Central memory CD4-positive, alpha-beta T cell (primary cell): ENCODE results near the gene RARS1.

Source experiments
- DNase-seq: peaks from one replicate; pipeline ENCODE4 v3.0.0; 2022

Gene RARS1

DNA sequence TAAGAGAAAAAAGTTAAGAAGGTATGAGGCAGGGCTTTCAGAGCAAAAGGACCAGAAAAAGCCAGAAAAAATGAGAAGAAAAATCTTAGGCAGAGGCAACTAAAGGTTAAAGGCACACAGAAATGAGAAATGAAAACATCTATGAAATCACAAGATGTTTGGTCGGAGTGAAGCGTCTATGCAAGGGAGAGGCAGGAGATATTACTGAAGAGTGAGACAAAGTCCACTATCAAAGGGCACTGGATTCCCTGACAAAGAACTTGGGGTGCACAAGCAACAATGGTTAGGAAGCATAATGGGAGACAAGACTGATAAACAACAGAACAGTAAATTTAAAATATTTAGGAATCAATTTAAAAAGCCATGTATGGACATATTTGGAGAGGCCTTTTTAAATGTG is 76.0 kb downstream of the RARS1 start:
- DNase-seq: no peak

DNA sequence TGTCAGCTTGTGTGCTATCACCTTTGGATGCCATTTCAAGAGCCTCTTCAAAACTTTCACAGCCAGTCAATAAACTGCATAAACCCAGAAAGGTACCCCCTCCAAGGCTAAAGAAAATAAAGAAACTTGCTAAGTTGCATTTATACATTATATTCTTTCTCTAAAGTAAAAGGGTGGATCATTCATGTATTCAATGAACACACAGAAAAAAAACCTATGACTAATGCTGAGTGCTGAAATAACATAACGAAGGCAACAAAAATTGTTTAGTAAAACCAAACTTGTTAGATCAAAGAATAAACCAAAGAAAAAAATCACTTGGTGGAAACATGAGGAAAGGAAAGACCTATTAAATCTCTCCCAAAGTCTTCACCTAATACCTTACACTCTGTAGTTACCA is 77.7 kb downstream of the RARS1 start:
- no peak for DNase-seq

DNA sequence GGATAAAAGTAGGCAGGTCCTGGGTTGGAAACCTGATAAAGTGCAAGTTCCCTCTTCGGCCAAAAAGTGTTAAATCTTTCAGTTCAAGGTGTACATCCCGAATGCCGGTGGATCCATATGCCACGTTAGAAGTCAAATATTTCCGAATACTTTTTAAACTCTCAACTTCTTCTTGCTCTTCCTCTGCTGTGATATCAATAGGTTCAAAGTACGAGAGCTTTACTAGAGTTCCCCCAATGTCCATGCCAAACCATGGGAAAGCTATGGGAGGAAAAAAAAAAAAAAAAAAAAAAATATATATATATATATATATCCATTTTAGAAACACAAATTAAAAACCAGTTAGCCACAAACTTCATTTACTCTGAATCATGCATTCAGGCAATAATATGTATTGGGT is 82.5 kb downstream of the RARS1 start:
- no peak for DNase-seq
